Astrocyte (in vitro differentiated cells and primary cell): Measurements from ENCODE around the gene MUC16.

ENCODE experiments used
- CTCF ChIP-seq: IDR thresholded peaks from 2 replicates; pipeline ENCODE4 v1.5.1; 2011; ENCODE audit warnings: low read depth, mild to moderate bottlenecking, inconsistent platforms, low read length, moderate library complexity; ENCODE audit not compliant: insufficient read depth
- EZH2 ChIP-seq: IDR thresholded peaks from 2 replicates; pipeline ENCODE4 v1.6.1; 2012; ENCODE audit warnings: mild to moderate bottlenecking, low read length, inconsistent platforms; ENCODE audit not compliant: insufficient read depth

- TF ChIP-seq CTCF (no peak), EZH2 (no peak)
These were observed 29.5 kb upstream of the MUC16 start for GRCh38 chr19:9039728-9040127.
